ENCODE results near the gene SPATA19. TPM values are rescaled to one million over a fixed set of nuclear protein-coding genes. Genes with fewer than 3 reads are reported as not detected.
A peak's percentile ranks its signal among the peaks of the same experiment; 100 is the strongest.

Gene SPATA19
- total and polyA plus RNA-seq, 2 of the 13 experiments (the other 11 are each of a cell fraction or from before 2014, with no cell fraction given): not detected

GRCh38 chr11:133808393-133809140 is 36.7 kb downstream of the SPATA19 start (continued):
- TF ChIP-seq ETS1 (CRISPR knock-in tag; IDR thresholded peaks at IDR 0.05) (no peak), ZSCAN29 (CRISPR knock-in tag; conservative IDR thresholded peaks at IDR 0.05) (no peak), NFIC (IDR thresholded peaks at IDR 0.05; ENCODE audit: low read length) (no peak)

GRCh38 chr11:133803026-133803425 is 42.3 kb downstream of the SPATA19 start:
- no peak overlapping the region for H3K4me3 ChIP-seq (replicated peaks in 1 of 3; ENCODE audit: insufficient read depth in 1 of 3, low read depth in 2 of 3, low read length in 3 of 3)
- no peaks in the 10 kb centered on the region for H3K79me2 ChIP-seq (ENCODE audit: insufficient read depth, low read length)
- BruUV-seq (replicated peaks): no TSS peak
- H3K9ac ChIP-seq (ENCODE audit: insufficient read depth, low read depth, low read length): no peak overlapping the region
- FAIRE-seq: no peak
- CTCF ChIA-PET (ENCODE audit: low intra/inter-chr PET ratio, low total read pairs): no interaction called here
- H4K20me1 ChIP-seq (ENCODE audit: insufficient read depth, low read length): no peaks in the 10 kb centered on the region
- no peak for ATAC-seq
- no peaks in the 10 kb centered on the region for H3K36me3 ChIP-seq (replicated peaks in 1 of 2; ENCODE audit: control insufficient read depth in 1 of 2, insufficient read depth in 2 of 2, low read length in 2 of 2)
- no peak for TF ChIP-seq ZNF788 (CRISPR knock-in tag; IDR thresholded peaks at IDR 0.05; ENCODE audit: borderline replicate concordance)
- peak; percentile 98 for TF ChIP-seq ZNF12 (CRISPR knock-in tag; IDR thresholded peaks at IDR 0.05)
- no peak overlapping the region for H3K27ac ChIP-seq (ENCODE audit: extremely low read length, insufficient read depth, low read length)
- H2AFZ ChIP-seq (ENCODE audit: low read length): no peak overlapping the region
- DNase-seq (ENCODE audit: low spot score): peak; percentile 5
- H3K4me2 ChIP-seq (ENCODE audit: low read depth, low read length): no peak overlapping the region
- POLR2A ChIA-PET: no interaction called here
- H3K4me1 ChIP-seq (ENCODE audit: insufficient read depth, low read length): no peaks in the 10 kb centered on the region
- in situ Hi-C loops (cut with HindIII; ENCODE audit: extremely low pct_ligation_motif_present, low pct_unique_long_range_greater_than_20kb): no loop called here
- WGBS (ENCODE audit: low lambda C conversion rate): 7% methylated on average over 7 of the region's 7 CpGs
- intact Hi-C loops (cut with micrococcal nuclease; ENCODE audit: unreplicated experiment): no loop called here
- H3K9me3 ChIP-seq (ENCODE audit: low read length): no peaks in the 10 kb centered on the region
- peaks cover 1 to 8% of the 10 kb centered on the region in 2 experiments; a peak in 2 of 5 replicates for H3K27me3 ChIP-seq (ENCODE audit: control insufficient read depth in 1 of 2, insufficient read depth in 2 of 2, low read length in 2 of 2)

Data from HepG2 (cell line).